Measurements from ENCODE around the gene ADSL. TPM values are rescaled to one million over a fixed set of nuclear protein-coding genes. Genes with fewer than 3 reads are reported as not detected.

ADSL gene
- total and polyA plus RNA-seq, 2 of the 8 experiments (the other 6 are each of a cell fraction or from before 2014, with no cell fraction given), result 197 to 218 TPM

GRCh38 chr22:40434106-40434505 is 87.8 kb downstream of the ADSL start (continued):
- TF ChIP-seq RAD21 (IDR thresholded peaks at IDR 0.05 in 1 of 2, conservative IDR thresholded peaks at IDR 0.05 in 1 of 2; ENCODE audit: low read depth in 2 of 2, low read length in 2 of 2) (no peak), POU5F1 (IDR thresholded peaks at IDR 0.05; ENCODE audit: low read depth, low read length) (no peak), ATF3 (IDR thresholded peaks at IDR 0.05; ENCODE audit: insufficient read depth, low read depth, low read length) (no peak)

Measured in H1 (cell line).